ENCODE data around the gene AGMO.

The AGMO gene

GRCh38 chr7:15228831-15229230, 333.0 kb downstream of the AGMO start:
- Histone ChIP-seq H3K27ac (ENCODE audit: low read length) (no peak overlapping the region), H3K9ac (ENCODE audit: low read length) (no peak overlapping the region), H4K20me1 (ENCODE audit: insufficient read depth, low read length) (no peaks in the 10 kb centered on the region), H3K4me1 (ENCODE audit: low read length) (no peaks in the 10 kb centered on the region), H3K36me3 (replicated peaks; ENCODE audit: insufficient read depth, low read length) (no peaks in the 10 kb centered on the region), H3K9me3 (replicated peaks; ENCODE audit: insufficient read depth, low read length) (no peaks in the 10 kb centered on the region), H3K27me3 (replicated peaks; ENCODE audit: insufficient read depth, low read length) (no peaks in the 10 kb centered on the region), H3K9me2 (replicated peaks; ENCODE audit: insufficient read depth, low read length) (no peaks in the 10 kb centered on the region), H3K4me3 (ENCODE audit: low read length) (no peak overlapping the region), H3K4me2 (ENCODE audit: low read depth, low read length) (no peak overlapping the region), H3K79me2 (ENCODE audit: low read length) (no peaks in the 10 kb centered on the region), H3F3A (ENCODE audit: insufficient read depth, low read length) (no peaks in the 10 kb centered on the region), H2AFZ (ENCODE audit: low read length) (no peak overlapping the region)
- no peak for TF ChIP-seq CTCF (IDR thresholded peaks at IDR 0.05; ENCODE audit: low read length)
- no peak for TF ChIP-seq EZH2 (optimal IDR thresholded peaks at IDR 0.05; ENCODE audit: low read depth, low read length)
- no peak for TF ChIP-seq EZH2phosphoT487 (IDR thresholded peaks at IDR 0.05; ENCODE audit: low read length)
- DNase-seq, result no peak

DNA sequence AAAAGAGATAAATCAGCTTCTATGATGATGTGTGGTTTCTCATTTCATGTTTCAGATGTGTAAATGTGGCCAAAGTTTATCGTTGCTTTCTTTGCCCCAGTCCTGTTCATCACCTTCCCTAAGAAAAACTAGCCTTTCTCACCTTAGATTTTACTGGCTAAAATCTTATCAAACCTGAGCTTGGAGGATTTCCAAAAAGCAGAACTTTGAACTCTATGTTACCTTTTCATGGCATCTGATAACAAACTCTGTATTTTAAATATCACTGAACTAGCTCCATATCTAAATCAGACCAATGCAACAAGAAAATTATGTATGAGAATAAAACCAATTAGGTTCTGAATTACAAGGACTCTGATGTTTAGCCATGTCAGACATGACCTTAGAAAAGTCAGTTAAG, 335.8 kb downstream of the AGMO start:
- H3K79me2 ChIP-seq (ENCODE audit: low read length), result no peaks in the 10 kb centered on the region
- no peaks in the 10 kb centered on the region for H3K36me3 ChIP-seq (replicated peaks; ENCODE audit: insufficient read depth, low read length)
- H3K9me3 ChIP-seq (replicated peaks; ENCODE audit: insufficient read depth, low read length), result no peaks in the 10 kb centered on the region
- H3K4me1 ChIP-seq (ENCODE audit: low read length), result no peaks in the 10 kb centered on the region
- no peak overlapping the region for H3K9ac ChIP-seq (ENCODE audit: low read length)
- no peak overlapping the region for H3K4me2 ChIP-seq (ENCODE audit: low read depth, low read length)
- H3F3A ChIP-seq (ENCODE audit: insufficient read depth, low read length), result no peaks in the 10 kb centered on the region
- TF ChIP-seq CTCF (IDR thresholded peaks at IDR 0.05; ENCODE audit: low read length), result no peak
- no peak for TF ChIP-seq EZH2phosphoT487 (IDR thresholded peaks at IDR 0.05; ENCODE audit: low read length)
- TF ChIP-seq EZH2 (optimal IDR thresholded peaks at IDR 0.05; ENCODE audit: low read depth, low read length), result no peak
- H2AFZ ChIP-seq (ENCODE audit: low read length), result no peak overlapping the region
- no peaks in the 10 kb centered on the region for H4K20me1 ChIP-seq (ENCODE audit: insufficient read depth, low read length)
- no peak overlapping the region for H3K27ac ChIP-seq (ENCODE audit: low read length)
- no peak for DNase-seq
- H3K9me2 ChIP-seq (replicated peaks; ENCODE audit: insufficient read depth, low read length), result no peaks in the 10 kb centered on the region
- no peak overlapping the region for H3K4me3 ChIP-seq (ENCODE audit: low read length)
- no peaks in the 10 kb centered on the region for H3K27me3 ChIP-seq (replicated peaks; ENCODE audit: insufficient read depth, low read length)

DNA sequence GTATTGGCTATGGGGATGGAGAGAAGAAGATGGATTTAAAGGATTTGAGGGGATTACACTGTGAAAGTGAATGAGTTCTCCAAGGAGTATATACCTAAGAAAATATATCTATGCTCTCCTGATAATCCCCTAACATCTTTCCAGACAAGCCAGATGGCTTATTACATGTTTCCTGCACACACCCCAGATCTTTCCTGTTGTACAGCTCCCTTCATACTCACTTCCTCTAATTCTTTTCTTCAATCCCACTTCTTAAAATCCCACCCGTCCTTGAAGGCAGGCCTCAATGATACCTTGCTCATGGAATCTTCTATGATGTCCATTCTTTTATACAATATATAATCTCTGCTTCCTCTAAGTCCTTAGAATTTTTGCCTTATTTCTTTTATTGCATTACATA, 342.1 kb downstream of the AGMO start:
- H3K36me3 ChIP-seq (replicated peaks; ENCODE audit: insufficient read depth, low read length), result no peaks in the 10 kb centered on the region
- no peaks in the 10 kb centered on the region for H3K9me3 ChIP-seq (replicated peaks; ENCODE audit: insufficient read depth, low read length)
- H3K27me3 ChIP-seq (replicated peaks; ENCODE audit: insufficient read depth, low read length), result no peaks in the 10 kb centered on the region
- H3K4me3 ChIP-seq (ENCODE audit: low read length), result no peak overlapping the region
- H3F3A ChIP-seq (ENCODE audit: insufficient read depth, low read length), result no peaks in the 10 kb centered on the region
- no peak overlapping the region for H2AFZ ChIP-seq (ENCODE audit: low read length)
- no peak overlapping the region for H3K4me2 ChIP-seq (ENCODE audit: low read depth, low read length)
- no peak for DNase-seq
- no peaks in the 10 kb centered on the region; the same call in 1 of the 2 replicates for H3K9me2 ChIP-seq (replicated peaks; ENCODE audit: insufficient read depth, low read length)
- no peaks in the 10 kb centered on the region for H4K20me1 ChIP-seq (ENCODE audit: insufficient read depth, low read length)
- no peak for TF ChIP-seq EZH2 (optimal IDR thresholded peaks at IDR 0.05; ENCODE audit: low read depth, low read length)
- TF ChIP-seq EZH2phosphoT487 (IDR thresholded peaks at IDR 0.05; ENCODE audit: low read length), result no peak
- TF ChIP-seq CTCF (IDR thresholded peaks at IDR 0.05; ENCODE audit: low read length), result no peak
- H3K27ac ChIP-seq (ENCODE audit: low read length), result no peak overlapping the region
- no peaks in the 10 kb centered on the region for H3K79me2 ChIP-seq (ENCODE audit: low read length)
- no peaks in the 10 kb centered on the region for H3K4me1 ChIP-seq (ENCODE audit: low read length)
- H3K9ac ChIP-seq (ENCODE audit: low read length), result no peak overlapping the region
